NCI-H345 treated with DMSO at 0.1 percent for 48 hours (cell line): Measurements from ENCODE around the gene HIGD2A.
A peak's percentile ranks its signal among the peaks of the same experiment; 100 is the strongest.

ENCODE experiments used
- DNase-seq: peaks from one replicate; lab custom pipeline; 2025; ENCODE audit not compliant: unreplicated experiment; lab: John Stamatoyannopoulos, UW

The HIGD2A gene

DNA sequence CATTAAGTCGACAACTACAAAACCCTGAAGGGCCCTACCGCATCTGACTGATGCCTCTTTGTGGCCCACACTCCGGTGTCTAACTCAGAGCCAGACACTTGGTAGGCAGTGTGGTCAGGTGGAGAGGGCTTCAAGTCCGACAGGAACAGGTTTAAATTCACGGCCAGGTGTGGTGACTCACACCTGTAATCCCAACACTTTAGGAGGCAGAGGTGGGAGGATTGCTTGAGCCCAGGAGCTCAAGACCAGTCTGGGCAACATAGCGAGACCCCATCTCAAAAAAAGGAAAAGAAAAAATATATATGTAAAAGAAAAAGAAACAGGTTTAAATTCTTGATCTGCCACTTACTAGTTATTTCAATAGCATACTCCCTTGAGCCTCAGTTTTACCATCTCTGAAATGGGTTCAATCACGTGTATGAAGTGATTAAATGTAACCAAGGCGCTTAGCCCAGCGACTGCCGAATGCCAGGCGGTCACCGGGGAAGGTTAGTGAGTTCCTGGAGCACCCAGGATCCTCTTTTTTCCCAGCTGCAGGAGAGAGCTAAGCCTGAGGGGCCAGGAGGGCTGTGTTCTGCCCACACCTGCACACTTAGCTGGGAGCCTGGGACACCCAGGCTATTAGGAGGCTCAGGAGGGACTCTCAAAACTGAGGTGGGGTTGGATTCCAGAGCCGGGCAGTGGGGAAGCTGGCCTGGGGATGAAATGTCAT lies 26.8 kb downstream of the HIGD2A start:
- DNase-seq, result no peak

DNA sequence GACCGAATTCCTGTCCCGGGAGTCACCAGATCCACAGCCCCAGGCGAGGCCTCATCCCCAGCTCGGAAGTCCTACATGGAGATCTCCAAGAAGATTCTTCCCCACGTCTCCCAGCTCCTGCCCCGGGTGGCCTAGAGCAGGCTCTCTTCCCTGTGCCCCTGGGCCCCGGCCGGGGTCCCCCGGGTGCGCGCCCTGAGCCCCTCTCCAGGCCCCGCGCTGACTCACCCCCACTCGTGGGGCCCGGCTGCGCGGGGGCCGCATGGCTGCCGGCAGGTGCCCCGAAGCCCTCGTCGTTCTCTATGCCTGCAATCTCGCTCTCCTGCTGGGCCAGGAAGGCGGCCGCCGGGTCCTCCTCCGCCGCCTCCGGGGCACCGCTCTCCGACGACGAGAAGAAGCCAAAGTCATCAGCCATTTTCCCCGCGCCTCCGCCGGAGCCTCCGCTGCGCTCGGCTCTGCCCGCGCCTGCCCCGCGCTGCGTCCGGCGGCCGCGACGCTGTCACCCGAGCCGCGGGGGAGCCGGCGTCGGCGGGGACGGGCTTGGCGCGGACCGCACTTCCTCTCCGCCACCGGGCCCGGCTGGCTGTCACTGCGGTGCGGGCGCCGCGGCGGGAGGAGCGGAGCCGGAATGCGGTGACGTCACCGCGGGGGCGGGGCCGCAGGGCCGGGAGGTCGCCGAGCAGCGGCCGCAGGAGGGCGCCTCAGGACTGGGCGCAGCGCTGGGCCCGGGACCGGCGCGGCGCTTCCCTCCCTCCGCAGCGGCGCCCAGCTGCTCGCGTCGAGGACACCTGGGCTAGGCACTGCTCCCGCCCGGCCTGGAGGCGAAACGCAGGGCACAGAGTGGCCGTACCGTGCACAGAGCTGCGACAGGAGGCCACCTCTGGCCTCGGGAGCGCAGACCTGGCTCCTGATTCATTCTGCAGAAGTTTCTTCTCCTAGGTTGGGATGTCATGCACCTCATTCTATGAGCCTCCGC lies 27.7 kb downstream of the HIGD2A start, which contains the start of gene CLTB:
Gene CLTB, minus strand, starts transcription at position 588 of the 973 bp plus-strand sequence. Its CDS starts 176 bp downstream, at position 412.
- DNase-seq, result peak; percentile 80

DNA sequence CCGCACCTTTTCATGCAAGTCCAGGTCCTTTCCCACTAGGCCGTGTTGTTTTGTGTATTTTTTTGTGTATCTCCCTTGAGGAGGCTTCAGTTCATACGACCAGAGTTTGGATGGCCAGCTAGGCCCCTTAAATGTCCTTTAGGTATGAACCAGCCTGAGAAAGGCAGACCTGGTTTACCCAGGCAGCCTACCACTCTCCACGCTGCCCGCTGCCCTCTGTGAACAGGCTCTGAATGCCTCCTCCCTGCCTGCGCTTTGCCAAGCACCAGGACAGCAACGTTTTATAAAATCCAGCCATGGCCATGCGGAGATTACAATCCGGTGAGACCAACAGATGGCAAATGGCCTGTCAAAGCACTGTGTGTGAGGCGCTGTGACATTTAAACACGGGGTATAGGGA lies 28.4 kb downstream of the HIGD2A start:
- no peak for DNase-seq

DNA sequence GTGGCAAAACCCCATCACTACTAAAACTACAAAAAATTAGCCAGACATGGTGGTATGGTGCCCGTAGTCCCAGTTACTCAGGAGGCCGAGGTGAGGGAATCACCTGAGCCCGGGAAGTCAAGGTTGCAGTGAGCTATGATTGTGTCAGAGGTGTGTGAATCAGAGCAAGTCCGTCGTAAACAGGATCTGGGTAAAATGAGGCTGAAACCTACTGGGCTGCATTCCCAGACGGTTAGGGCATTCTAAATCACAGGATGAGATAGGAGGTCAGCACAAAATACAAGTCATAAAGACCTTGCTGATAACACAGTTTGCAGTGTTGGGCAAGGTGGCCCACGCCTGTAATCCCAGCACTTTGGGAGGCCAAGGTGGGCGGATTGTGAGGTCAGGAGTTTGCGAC lies 29.7 kb downstream of the HIGD2A start:
- DNase-seq, result no peak

DNA sequence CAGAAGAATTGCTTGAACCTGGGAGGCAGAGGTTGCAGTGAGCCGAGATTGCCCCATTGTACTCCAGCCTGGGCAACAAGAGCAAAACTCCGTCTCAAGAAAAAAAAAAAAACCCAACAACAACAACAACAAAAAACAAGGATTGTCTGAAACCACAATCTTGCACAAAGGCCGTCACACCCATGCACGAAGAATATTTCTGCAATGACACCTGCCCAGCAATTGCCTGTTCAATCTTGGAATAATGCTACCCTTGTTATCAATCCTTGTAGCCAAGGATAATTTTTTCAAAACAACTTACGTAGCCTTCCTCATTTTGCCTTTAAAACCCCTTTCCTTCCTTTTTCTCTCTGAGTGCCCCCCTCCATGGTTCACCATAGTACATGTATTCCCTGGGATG lies 31.5 kb downstream of the HIGD2A start:
- DNase-seq, result no peak

DNA sequence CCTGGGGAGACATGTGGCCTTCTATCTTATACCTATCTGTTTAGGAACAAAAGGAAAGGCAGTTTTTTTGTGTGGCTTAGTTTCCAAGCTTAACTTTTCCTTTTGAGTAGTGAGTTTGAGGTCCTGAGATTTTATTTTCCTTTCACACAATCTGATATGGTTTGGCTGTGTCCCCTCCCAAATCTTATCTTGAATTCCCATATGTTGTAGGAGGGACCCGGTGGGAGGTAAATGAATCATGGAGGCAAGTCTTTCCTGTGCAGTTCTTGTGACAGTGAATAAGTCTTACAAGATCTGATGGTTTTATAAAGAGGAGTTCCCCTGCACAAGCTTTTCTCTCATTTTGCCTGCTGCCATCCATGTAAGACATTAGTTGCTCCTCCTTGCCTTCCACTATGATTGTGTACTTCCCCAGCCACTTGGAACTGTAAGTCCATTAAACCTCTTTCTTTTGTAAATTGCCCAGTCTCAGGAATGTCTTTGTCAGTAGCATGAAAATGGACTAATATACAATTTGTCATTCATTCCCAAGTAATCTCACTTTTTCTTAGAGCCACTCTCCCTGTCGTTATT lies 32.5 kb downstream of the HIGD2A start:
- no peak for DNase-seq

DNA sequence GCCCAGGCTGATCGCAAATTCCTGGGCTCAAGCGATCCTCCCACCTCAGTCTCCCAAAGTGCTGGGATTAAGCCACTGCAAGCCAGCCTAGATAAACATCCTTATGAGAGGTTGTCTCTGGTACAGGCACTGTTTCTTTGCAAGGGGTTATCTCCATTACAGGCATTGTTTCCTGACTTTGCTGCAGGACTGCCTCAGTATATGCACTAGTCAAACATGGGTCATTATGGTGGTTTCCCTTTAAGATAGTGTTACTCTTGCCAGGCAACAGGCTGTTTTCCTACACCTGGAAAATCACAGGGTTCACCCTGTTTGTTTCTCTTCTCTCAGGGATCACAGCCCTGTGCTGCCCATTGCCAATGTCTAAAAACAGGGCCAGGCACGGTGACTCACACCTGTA lies 35.6 kb downstream of the HIGD2A start:
- no peak for DNase-seq

DNA sequence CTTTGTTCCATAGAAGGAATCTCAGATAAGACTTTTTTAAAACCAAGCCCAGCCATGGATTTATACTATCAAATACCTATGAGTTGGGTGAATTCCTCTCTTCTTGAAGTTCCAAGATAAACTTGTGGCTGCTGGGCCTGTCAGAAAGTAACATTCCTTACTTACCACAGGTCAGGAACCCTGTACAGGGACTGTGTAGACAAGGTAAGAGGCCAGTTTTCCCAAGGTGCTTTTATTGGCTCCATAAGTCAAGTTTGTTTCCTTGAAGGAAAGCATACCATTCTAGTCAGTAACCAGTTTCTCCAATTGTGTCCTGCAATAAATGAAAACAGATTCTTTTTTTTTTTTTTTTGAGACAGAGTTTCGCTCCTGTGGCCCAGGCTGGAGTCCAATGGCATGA lies 36.6 kb downstream of the HIGD2A start:
- DNase-seq, result no peak

DNA sequence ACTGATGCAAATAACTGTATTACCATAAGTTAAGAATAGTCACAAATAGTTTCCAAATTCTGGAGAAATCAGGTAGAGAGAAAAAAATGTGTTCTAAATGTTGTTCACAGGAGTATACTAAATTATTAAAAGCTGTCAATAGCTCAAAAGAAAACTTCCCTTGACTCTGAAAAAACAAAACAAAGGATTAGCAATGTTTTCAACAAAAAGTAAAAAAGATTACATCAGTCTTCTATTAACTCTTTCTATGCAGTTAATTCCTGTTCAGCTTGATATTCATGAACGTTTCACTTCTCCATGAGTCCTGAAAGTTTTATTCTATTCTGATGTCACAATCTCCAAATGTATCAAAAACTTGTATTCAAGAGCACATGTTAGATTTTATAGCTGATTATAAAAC lies 37.2 kb downstream of the HIGD2A start:
- no peak for DNase-seq

DNA sequence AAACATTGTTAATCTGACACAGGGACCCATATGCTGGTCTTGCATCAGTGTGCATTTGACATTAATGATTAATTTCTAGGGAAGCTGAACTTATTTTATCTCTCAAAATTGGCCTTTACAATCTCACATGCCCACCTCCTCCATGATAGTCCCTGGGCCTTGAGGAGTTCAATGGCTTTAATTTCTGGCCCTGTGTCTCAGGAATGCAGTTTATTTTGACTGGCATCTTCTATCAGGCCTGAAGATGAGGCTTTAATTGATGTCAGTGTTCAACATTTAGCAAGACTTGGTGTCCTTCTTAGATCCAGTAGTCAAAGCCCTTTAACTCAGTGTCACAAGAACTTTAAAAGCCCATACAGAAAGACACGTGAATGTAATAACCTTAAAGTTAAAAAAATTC lies 38.3 kb downstream of the HIGD2A start:
- DNase-seq, result no peak

DNA sequence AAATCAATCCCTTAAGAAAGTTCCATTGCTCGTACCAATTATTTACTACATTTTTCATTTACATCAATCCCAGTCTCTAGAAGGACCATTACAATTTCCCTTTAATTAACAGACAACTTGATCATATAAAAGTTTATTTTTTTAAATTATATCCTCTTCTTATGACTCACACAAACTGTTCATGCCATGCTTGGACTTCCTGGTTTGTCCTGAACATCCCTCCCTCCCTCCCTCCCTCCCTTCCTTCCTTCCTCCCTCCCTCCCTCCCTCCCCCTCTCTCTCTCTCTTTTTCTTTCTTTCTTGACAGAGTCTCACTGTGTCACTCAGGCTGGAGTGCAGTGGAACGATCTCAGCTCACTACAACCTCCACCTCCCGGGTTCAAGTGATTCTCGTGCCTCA lies 39.4 kb downstream of the HIGD2A start:
- no peak for DNase-seq

DNA sequence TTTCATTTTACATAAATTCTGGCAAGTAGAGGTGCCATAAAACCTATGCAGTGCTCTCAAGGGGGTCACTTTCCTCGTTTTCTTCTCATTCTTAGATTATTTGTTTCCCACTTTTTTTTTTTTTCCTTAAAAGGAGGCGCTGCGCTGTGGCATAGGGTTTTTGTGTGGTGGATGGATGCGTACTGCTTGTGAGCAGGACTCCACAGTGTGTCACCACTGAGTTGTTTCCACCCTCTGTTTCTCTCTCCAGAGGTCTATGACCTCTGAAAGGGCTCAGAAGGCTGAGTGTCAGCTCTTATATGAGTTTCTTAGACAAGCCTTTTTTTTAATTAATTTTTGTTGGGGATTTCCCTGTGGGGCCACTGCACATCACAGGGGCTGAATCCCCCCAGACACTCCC lies 41.4 kb downstream of the HIGD2A start:
- DNase-seq, result no peak

DNA sequence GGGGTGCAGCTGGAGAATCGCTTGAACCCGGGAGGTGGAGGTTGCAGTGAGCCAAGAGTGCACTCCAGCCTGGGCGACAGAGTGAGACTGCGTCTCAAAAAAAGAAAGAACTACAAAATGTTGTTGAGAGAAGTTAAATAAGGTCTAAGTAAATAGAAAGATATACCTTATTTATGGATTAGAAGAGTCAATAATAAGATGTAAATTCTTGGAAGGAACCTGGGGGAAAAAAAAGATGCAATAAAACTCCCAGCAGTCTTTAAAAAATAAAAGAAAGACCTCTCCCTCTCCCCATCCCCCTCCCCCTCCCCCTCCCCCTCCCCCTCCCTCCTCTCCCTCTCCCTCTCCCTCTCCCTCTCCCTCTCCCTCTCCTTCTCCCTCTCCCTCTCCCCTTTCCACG lies 44.2 kb downstream of the HIGD2A start:
- DNase-seq, result no peak

DNA sequence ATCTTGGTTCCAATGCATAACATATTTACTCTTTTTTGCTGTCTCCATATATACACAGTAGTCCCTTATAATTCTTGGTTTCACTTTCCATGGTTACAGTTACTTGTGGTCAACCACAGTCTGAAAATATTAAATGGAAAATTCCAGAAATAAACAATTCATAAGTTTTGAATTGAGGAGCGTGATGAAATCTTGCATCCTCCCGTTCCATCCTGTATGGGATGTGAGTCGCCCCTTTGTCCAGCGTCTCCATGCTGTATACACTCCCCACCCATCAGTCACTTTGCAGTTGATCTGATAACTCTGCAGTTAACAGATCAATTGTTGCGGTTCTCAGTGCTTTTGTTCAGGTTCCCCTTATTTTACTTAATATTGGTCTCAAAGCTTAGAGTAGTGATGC lies 48.1 kb downstream of the HIGD2A start:
- no peak for DNase-seq

DNA sequence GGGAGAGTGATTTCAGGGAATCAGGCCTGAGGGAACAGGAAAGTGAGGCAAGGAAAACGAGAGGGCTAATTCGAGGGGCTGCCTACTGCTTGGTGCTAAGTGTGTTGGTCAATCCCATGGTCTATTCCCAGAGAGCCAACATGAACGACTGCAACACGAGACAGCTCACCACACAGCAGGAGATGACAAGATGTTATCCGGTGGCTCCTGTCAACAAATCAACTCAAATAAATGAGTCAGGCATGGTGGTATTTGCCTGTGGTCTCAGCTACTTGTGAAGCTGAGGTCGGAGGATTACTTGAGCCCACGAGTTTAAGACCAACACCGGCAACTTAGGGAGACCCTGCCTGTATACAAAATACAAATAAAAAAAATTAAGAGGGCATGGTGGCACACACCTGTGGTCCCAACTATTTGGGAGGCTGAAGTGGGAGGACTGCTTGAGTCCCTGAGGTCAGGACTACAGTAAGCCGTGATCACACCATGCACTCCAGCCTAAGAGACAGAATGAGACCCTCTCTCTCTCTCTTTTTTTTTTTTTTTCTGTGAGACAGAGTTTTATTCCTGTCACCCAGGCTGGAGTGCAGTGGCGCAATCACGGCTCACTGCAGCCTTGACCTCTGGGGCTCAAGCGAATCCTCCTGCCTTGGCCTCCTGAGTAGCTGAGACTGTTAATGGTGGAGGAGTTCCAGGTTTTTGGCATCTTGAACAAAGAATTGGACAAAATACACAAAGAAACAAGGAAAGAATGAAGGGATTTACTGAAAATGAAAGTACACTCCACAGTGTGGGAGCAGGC lies 50.6 kb downstream of the HIGD2A start:
- DNase-seq, result no peak
